Sigmoid colon (tissue), 4 donors: ENCODE measurements around the gene PADI2.

Source experiments
- EP300 ChIP-seq, 4 donors: sonication (generic); formaldehyde crosslinking; IDR thresholded peaks; one replicate each; pipeline ENCODE4 v1.6.1; 2017; ENCODE audit warnings: antibody characterized with exemption in 4 of 4
- POLR2A ChIP-seq, 2 donors: fragments of 450-650 bp; IDR thresholded peaks; one replicate each; pipeline ENCODE4 v1.6.1; 2016; ENCODE audit warnings: antibody characterized with exemption in 2 of 2, mild to moderate bottlenecking in 2 of 2, moderate library complexity in 2 of 2
- TF ChIP-seq, protein P1 (sequence below), 4 experiments: fragments of 450-650 bp in 3 of 4; fragments of 200-600 bp in 1 of 4; IDR thresholded peaks; one replicate each; pipeline ENCODE4 v1.5.1; 2016 to 2019; ENCODE audit warnings: antibody characterized with exemption in 4 of 4, mild to moderate bottlenecking in 3 of 4, moderate library complexity in 2 of 4

DNA sequence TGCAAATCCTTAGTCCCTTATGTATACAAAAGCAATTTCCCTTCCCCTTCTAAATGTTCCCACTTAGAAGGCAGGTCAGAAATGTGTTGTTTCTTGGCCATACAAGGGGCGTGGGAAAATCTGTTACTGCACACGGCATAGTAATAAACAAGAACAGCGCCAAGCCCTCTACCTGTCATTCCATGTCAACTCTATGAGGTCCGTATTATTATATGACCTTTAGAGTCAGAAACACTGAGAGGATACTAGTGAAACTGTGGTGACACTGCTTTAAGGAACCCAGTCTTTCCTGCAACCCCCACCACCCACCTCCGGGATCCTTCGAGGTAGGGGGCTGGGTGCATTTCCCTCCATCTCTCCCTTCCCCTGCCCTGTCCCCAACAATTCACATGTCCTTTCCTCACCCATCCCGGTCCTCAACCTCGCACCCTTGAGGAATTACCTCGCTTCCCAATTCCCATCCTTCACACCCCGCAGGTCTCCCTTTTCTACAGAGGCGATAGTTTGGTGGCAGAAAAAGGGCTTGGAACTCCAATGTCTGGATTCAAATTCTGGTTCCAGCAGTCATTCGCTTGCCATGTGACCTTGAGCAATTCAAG is 66.1 kb downstream of the PADI2 start:
- TF ChIP-seq POLR2A (IDR thresholded peaks at IDR 0.05) (no peak), EP300 (IDR thresholded peaks at IDR 0.05) (no peak)
- TF ChIP-seq, protein P1, sequence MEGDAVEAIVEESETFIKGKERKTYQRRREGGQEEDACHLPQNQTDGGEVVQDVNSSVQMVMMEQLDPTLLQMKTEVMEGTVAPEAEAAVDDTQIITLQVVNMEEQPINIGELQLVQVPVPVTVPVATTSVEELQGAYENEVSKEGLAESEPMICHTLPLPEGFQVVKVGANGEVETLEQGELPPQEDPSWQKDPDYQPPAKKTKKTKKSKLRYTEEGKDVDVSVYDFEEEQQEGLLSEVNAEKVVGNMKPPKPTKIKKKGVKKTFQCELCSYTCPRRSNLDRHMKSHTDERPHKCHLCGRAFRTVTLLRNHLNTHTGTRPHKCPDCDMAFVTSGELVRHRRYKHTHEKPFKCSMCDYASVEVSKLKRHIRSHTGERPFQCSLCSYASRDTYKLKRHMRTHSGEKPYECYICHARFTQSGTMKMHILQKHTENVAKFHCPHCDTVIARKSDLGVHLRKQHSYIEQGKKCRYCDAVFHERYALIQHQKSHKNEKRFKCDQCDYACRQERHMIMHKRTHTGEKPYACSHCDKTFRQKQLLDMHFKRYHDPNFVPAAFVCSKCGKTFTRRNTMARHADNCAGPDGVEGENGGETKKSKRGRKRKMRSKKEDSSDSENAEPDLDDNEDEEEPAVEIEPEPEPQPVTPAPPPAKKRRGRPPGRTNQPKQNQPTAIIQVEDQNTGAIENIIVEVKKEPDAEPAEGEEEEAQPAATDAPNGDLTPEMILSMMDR (IDR thresholded peaks at IDR 0.05), result no peak
